ENCODE data around the gene SNTG2.

Gene SNTG2

GRCh38 chr2:1251520-1251919, 300.9 kb downstream of the SNTG2 start:
- no peak for DNase-seq

- DNase-seq, result no peak
Measured at GRCh38 chr2:1253629-1254028, 303.0 kb downstream of the SNTG2 start.

- no peak for DNase-seq
Measured at GRCh38 chr2:1254662-1255343, 304.2 kb downstream of the SNTG2 start.

- no peak for DNase-seq
Measured at GRCh38 chr2:1256632-1257324, 306.1 kb downstream of the SNTG2 start.

DNA sequence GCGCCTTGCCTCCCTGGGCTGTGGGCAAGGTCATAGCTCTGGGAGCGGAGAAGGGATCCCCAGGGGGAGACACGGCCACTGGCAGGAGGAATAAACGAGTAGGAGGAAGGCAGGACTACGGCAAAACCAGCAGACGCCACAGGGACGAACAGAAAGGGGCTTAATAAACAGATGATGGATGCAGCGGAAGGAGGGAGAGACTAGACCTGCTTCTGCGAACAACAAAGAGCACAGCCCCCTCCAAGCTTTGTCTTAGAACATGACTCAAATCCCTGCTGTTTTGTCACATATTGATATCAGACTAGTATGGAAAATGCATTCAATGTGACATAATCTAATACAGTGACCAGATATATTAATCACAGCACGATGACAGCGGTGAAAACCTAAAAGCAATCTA, 306.7 kb downstream of the SNTG2 start:
- no peak for DNase-seq

- no peak for DNase-seq
Measured at GRCh38 chr2:1259746-1260145, 309.1 kb downstream of the SNTG2 start.

GRCh38 chr2:1262609-1263008, 312.0 kb downstream of the SNTG2 start:
- no peak for DNase-seq

DNA sequence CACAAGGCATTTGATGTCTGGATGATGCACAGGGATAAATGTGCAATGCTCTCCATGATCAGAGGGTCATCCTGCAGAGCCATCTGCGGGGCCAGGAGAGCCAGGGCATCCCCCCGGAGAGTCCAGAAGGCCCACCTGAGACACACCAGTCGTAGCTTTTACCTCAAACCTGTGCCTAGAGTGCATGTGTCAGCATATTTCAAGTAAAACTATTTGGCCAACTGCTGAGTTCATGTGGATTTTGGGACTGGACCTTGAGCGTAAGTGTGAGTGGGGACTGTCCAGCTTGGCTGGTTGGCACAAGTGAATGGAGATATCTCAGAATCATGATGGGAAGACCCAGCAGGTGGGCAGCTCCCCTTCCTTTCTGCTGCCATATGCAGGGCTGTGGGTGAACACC, 314.8 kb downstream of the SNTG2 start:
- DNase-seq, result no peak

DNA sequence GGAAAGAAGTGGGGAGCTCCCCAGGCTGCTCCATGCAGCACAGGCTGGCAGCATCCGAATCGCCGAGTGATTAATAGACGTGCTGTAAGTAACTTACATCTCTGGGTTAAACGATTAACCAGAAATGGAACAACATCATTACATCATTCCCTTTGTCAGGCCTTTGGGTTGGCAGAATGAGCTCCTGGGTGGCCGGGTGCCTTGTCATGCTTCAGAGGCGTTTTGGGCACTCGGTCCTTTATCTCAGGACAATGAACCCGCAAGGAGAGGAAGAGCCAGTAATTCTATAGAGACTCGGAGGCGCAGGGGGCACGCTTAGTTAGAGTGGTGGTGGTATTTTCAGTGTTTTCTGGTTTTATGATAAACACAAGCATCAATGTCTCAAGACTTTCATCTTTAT, 315.7 kb downstream of the SNTG2 start:
- DNase-seq, result no peak

DNA sequence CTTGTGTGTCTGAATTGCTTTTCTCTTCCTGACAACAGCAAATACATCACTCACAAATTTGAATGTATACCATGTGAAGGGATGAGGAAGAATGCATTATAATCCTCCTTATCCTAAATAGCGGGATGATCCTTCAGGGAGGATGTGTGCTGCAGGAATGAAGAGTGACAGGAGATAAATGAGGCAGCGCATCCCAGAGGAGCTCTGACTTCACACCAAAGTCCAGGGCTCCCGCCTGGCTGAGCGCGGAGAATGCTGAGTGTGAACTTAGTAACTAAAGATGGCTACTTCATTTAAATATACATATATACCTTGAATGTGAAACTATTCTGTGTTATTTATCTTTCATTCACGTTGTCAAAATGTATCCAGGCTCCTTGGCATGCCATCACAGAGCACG, 317.4 kb downstream of the SNTG2 start:
- DNase-seq, result no peak

- no peak for DNase-seq
Measured at GRCh38 chr2:1269812-1270211, 319.2 kb downstream of the SNTG2 start.

DNA sequence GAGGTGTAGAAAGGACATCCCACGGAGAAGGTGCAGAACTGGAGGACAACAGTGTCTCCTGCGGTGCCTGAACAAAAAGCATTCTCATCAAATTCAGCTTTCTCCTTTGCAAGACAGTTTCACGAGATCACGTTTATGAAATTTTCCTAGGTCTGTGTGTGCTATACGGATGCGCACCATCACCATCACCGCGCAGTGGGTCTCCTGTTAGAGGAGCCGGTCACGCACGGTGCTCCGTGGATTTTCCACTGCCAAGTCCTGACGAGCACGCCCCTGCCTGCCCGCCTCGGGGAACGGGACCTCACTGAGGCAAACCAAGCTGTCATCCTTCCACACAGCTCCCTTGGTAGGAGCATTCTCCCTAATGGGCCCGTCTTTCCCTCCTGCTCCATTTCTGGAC, 322.2 kb downstream of the SNTG2 start:
- DNase-seq, result no peak

DNA sequence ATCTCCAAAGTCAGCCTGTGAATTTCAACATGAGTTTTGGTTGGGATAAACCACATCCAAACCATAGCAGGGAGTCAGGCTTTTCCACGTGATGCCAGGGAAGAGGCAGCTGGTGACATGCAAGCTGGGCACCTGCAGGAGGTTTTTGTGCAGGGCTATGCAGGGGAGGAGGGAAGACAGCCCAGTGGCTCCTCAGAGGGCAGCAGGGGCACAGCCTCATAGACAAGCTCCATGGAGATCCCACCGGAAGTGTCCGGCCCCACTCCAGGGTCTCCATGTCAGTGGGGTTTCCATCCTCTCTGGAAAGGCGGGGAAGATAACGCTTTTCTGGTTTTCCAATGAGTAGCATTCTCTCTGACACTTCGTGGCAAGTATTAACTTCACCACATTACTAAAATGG, 327.0 kb downstream of the SNTG2 start:
- DNase-seq, result no peak

GRCh38 chr2:1278125-1278524, 327.5 kb downstream of the SNTG2 start:
- DNase-seq, result no peak

DNA sequence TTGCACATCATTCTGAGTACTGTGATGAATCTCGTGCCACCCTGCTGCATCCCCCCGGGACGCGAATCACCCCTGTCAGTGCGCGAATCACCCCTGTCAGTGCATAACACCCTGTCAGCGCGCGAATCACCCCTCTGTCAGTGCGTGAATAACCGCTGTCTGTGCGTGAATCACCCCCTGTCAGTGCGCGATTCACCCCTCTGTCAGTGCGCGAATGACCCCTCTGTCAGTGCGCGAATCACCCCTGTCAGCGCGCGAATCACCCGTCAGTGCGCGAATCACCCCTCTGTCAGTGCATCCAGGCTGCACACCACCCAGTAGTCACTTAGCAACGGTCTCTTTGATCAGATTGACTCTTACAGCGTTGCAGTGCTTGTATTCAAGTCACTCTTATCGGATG, 328.2 kb downstream of the SNTG2 start:
- no peak for DNase-seq

GRCh38 chr2:1282552-1282951, 331.9 kb downstream of the SNTG2 start:
- no peak for DNase-seq

DNA sequence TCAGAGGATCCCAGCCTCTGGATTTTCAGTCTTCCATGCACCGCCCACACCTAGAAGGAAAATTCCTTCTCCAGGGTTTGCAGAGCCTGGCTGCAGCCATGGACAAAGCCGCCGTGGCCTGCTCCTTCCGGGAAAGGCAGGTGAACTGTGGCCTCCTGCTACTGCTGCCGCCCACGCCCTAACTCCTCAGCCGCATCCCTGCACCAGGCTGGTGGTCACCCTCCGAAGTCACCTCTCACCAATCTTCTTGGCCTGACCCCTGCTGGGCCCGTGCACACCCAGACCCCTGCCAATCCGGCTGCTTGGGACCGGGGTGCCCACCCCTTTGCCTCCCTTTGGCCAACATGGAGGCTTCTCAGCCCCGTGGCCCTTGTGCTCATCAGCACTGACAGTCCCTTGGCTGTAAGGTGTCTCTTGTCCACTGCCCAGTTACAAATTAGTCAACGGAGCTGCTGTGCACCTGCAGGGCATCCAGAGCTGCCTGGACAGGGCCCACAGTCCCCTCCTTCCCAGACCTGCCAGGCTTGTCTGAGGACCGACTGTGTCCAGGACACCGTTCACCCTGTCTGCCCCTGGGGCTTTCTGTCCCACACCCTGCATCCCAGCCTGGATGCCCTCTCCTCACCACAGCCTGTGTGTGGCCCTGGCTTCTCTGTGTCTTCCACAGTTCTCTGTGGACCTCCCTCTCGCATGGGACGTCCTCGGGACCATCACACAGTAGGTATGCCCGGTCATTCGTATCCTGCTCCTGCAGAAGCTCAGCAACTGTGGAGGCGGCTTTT, 332.6 kb downstream of the SNTG2 start:
- no peak for DNase-seq

GRCh38 chr2:1283871-1284270, 333.2 kb downstream of the SNTG2 start:
- no peak for DNase-seq

GRCh38 chr2:1286929-1287328, 336.3 kb downstream of the SNTG2 start:
- DNase-seq, result no peak

- no peak for DNase-seq
Measured at GRCh38 chr2:1287427-1287826, 336.8 kb downstream of the SNTG2 start.

DNA sequence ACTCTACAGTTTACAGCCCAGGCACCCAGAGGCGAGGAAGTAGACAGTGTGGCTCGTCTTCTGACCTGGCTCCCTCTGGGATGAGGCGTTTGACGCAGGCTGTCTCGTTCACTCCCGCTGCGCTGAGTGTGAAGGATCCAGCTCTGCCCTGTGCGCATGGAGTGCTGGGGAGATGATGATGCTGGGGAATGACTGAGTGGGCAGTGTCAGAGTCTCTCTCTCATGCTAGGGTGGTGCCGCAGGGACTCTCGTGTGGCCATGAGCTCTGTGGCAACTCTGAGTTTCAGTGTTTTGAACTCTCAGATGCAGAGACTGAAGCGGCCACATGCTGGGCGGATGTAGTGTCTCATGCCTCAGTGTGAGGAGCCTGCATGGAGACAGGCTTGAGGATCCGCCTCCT, 344.3 kb downstream of the SNTG2 start:
- no peak for DNase-seq

GRCh38 chr2:1295740-1296139, 345.1 kb downstream of the SNTG2 start:
- DNase-seq, result no peak

DNA sequence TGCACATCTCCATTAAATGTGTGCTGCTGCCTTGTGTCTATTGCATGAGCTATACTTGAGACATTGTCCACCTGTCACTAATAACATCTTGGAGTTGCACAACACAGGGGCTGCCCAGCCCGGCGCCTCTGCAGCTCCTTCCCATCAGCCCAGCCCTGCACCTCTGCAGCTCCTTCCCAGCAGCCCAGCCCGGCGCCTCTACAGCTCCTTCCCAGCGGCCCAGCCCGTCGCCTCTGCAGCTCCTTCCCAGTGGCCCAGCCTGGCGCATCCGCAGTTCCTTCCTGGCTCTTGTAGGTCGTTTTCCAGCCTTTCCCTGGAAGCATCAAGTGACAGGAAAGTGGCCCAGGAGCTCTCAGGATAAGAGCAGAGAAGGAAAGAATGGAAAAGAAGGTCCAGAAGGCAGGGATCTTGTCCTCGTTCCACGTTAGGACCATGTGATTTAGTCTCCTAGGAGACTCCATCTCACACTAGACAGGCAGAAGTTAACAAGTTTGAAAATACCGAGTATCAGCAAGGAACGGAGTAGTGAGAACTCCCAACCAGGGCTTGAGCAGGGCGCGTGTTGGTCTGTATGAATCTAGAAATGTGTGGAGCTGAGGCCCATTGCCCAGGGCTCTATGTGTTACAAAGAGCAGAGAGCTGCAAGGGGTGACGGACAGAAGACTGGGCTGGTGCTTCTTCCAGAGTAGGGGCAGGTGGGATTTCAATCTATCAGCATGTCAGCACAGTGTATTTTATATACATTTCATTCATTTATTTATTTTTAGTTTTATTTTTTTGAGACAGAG, 346.9 kb downstream of the SNTG2 start:
- no peak for DNase-seq

Measured in NCI-H1048 (cell line).